ENCODE data around the gene CTSE.

The CTSE gene

DNA sequence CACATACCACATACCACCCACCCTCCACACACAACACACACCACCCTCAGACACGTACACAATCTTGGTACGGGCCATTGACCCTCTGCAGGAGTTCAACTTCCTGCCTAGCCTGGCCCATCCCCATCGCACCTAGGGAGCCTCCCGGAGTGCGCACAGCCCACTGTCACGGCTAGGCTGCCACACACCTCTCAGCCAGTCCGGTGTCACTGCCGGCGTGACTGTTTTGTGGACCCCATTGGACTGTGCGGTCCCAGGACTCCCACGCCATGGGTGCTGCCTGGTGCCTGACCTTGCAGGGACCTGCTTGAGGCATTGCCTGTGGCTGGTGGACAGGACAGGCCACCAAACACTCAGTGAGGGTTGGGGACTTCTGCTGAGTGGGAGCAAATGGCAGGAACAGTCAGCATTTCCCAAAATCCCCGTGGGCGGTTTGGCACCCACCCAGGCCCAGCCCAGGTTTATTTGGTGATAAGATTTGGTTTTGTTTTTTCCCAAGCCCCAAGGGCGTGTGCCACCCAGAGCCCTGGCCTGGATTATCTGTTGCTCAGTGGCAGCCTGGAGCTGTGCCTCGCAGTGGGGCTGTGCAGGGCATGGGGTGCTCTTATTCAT, 48.2 kb downstream of the CTSE start:
- no peak overlapping the region for H3K27ac ChIP-seq
- no peak for TF ChIP-seq CTCF (conservative IDR thresholded peaks at IDR 0.05)

DNA sequence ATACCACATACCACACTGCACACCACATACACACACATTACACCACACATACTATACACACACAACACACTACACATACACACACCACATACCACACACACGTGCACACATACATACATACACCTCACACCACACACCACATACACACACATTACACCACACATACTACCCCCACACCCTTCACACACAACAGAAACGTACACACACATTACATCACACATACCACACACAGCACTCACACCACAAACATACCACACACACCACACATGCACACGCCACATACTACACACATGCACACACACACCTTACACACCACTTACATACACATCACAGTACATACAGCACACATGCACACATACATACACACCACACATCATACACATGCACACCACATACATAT, 49.0 kb downstream of the CTSE start:
- no peak for TF ChIP-seq CTCF (conservative IDR thresholded peaks at IDR 0.05)
- no peak overlapping the region for H3K27ac ChIP-seq

DNA sequence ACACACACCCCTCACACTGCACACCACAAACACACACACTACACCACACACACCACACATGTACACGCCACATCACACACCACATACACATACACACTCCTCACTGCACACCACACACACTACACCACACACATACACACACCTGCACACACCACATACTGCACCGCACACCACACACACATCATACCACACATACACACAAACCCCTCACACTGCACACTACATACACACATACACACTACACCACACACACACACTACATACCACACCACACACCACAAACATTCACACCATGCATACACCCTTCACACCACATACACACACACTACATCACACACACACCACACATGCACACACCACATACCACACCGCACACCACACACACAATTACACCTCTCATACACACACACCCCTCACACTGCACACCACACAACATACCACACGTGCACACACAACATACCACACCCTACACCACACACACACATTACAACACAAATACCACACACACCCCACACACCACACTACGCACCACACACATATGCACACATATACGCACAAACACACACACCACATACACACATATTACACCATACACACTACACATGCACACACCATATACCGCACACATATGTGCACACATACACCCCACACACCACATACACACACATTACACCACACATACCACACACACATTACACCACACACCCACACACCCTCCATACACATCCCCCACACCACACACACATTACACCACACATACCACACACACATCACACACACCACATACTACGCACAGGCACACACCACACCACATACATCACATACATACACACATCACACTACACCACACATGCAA, 50.1 kb downstream of the CTSE start:
- H3K27ac ChIP-seq: no peak overlapping the region
- no peak for TF ChIP-seq CTCF (conservative IDR thresholded peaks at IDR 0.05)

DNA sequence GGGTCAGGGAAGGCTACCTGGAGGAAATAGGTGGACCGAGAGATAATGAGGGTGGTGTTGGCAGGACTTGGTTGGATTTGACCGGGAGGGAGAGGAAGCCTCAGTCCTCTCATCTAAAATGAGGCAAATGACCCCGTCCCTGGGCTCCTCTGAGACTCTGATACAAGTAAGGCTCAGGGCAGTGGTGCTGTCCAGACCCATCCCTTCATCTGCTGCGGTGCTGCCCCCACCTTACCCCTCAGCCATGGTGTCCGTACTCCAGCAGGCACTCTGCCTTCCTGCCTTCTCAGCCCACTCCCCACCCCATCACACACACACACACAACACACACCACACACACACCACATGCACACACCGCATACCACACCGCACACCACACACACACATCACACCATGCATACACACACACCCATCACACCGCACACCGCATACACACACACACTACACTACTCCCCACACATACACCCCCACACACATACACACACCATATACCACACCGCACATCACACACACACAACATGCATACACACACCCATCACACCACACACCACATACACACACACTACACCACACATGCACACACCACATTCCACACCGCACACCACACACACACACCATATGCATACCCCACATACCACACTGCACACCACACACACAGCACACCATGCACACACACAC, 51.1 kb downstream of the CTSE start:
- TF ChIP-seq CTCF (conservative IDR thresholded peaks at IDR 0.05): no peak
- H3K27ac ChIP-seq: no peak overlapping the region

- TF ChIP-seq CTCF (conservative IDR thresholded peaks at IDR 0.05): no peak
Measured at GRCh38 chr1:205972081-205972480, 51.6 kb downstream of the CTSE start.

GRCh38 chr1:205971082-205971481, 52.6 kb downstream of the CTSE start:
- no peak for TF ChIP-seq CTCF (conservative IDR thresholded peaks at IDR 0.05)
- peak overlapping the region; percentile 31; the same call in 1 of the 2 replicates for H3K27ac ChIP-seq

More at GRCh38 chr1:205972081-205972480, 51.6 kb downstream of the CTSE start:
- no peak overlapping the region for H3K27ac ChIP-seq

DNA sequence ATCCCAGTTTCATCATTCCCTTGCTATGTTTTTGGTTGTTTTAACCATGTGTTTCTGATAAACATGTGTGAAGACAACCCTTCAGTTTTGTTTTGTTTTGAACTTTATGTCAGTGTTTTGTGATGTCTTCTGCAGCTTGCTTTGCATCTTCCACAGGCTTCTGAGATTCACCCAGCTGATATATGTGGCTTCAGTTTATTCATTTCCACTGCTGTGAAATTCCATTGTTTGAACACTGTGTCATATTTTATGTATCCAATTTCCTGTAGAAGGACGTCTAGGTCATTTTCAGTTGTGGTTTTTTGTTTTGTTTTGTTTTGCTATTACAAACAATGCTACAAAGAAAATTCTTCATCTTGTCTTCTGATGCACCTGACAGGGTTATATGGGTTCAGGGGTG, 53.2 kb downstream of the CTSE start:
- peak overlapping the region; percentile 31; the same call in 1 of the 2 replicates for H3K27ac ChIP-seq
- no peak for TF ChIP-seq CTCF (conservative IDR thresholded peaks at IDR 0.05)

All from VCaP (cell line).